HL-60 (cell line): ENCODE results near the gene INSM1.

Source experiments
- DNase-seq, 2 experiments: peaks; one replicate each; pipeline ENCODE4 v3.0.0-alpha.2; 2010 to 2020; ENCODE audit warnings: low read depth in 1 of 2, low spot score in 1 of 2
- H3K27ac ChIP-seq: fragments of 250-450 bp; sonication (Bioruptor Pico); replicated peaks from 2 replicates; pipeline ENCODE4 v1.5.1; 2020; ENCODE audit warnings: mild to moderate bottlenecking, moderate library complexity
- H3K27me3 ChIP-seq: fragments of 250-450 bp; sonication (Bioruptor Pico); 2 replicates; pipeline ENCODE4 v1.5.1; 2021; ENCODE audit warnings: mild to moderate bottlenecking, moderate library complexity; ENCODE audit not compliant: insufficient read depth, poor library complexity, severe bottlenecking
- H3K4me3 ChIP-seq: replicated peaks from 2 replicates; pipeline ENCODE4 v1.5.1; 2011; ENCODE audit warnings: mild to moderate bottlenecking, control low read depth, low read length; ENCODE audit not compliant: insufficient read depth
- GABPA ChIP-seq: IDR thresholded peaks from 2 replicates; pipeline ENCODE4 v1.6.1; 2012; ENCODE audit warnings: low read depth
- POLR2AphosphoS5 ChIP-seq: IDR thresholded peaks from 2 replicates; pipeline ENCODE4 v1.6.1; 2012; ENCODE audit warnings: low read depth
- SPI1 ChIP-seq: IDR thresholded peaks from 2 replicates; pipeline ENCODE4 v1.6.1; 2012; ENCODE audit warnings: low read depth, mild to moderate bottlenecking, borderline replicate concordance
- TF ChIP-seq, protein P1 (sequence below): IDR thresholded peaks from 2 replicates; pipeline ENCODE4 v1.6.1; 2012; ENCODE audit warnings: low read depth; ENCODE audit not compliant: insufficient replicate concordance
- TF ChIP-seq, protein P2 (sequence below): IDR thresholded peaks from one replicate; pipeline ENCODE4 v1.5.1; 2011; ENCODE audit warnings: low read length, control low read depth, inconsistent platforms; ENCODE audit not compliant: insufficient read depth

Gene INSM1

DNA sequence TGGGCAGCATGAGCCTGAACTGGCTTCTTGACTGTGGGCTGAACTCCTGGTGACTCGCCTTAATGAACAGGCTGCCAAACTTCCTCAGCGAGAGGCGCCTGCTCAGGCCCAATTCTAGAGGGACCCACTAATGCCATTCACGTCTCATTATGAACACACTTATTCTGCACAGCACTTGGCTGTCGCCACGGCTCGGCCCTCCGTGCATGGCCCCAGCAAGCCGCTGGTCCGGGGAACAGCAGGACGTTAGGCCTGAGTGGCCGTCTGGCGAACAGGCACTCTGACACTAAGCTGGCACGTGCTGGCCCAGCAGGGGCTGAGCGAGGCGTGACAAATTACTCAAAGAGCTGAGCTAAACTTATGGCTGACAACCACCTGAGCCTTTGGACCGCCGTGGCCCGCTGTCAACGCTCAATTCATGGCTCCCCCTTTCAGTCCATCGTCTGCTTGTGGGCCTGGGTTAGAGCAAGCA lies 45.9 kb downstream of the INSM1 start:
- H3K4me3 ChIP-seq = no peak overlapping the region
- H3K27ac ChIP-seq = no peak overlapping the region
- no peaks in the 10 kb centered on the region for H3K27me3 ChIP-seq
- TF ChIP-seq, protein P1, sequence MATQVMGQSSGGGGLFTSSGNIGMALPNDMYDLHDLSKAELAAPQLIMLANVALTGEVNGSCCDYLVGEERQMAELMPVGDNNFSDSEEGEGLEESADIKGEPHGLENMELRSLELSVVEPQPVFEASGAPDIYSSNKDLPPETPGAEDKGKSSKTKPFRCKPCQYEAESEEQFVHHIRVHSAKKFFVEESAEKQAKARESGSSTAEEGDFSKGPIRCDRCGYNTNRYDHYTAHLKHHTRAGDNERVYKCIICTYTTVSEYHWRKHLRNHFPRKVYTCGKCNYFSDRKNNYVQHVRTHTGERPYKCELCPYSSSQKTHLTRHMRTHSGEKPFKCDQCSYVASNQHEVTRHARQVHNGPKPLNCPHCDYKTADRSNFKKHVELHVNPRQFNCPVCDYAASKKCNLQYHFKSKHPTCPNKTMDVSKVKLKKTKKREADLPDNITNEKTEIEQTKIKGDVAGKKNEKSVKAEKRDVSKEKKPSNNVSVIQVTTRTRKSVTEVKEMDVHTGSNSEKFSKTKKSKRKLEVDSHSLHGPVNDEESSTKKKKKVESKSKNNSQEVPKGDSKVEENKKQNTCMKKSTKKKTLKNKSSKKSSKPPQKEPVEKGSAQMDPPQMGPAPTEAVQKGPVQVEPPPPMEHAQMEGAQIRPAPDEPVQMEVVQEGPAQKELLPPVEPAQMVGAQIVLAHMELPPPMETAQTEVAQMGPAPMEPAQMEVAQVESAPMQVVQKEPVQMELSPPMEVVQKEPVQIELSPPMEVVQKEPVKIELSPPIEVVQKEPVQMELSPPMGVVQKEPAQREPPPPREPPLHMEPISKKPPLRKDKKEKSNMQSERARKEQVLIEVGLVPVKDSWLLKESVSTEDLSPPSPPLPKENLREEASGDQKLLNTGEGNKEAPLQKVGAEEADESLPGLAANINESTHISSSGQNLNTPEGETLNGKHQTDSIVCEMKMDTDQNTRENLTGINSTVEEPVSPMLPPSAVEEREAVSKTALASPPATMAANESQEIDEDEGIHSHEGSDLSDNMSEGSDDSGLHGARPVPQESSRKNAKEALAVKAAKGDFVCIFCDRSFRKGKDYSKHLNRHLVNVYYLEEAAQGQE = no peak
- TF ChIP-seq GABPA = no peak
- TF ChIP-seq, protein P2, sequence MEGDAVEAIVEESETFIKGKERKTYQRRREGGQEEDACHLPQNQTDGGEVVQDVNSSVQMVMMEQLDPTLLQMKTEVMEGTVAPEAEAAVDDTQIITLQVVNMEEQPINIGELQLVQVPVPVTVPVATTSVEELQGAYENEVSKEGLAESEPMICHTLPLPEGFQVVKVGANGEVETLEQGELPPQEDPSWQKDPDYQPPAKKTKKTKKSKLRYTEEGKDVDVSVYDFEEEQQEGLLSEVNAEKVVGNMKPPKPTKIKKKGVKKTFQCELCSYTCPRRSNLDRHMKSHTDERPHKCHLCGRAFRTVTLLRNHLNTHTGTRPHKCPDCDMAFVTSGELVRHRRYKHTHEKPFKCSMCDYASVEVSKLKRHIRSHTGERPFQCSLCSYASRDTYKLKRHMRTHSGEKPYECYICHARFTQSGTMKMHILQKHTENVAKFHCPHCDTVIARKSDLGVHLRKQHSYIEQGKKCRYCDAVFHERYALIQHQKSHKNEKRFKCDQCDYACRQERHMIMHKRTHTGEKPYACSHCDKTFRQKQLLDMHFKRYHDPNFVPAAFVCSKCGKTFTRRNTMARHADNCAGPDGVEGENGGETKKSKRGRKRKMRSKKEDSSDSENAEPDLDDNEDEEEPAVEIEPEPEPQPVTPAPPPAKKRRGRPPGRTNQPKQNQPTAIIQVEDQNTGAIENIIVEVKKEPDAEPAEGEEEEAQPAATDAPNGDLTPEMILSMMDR = no peak
- TF ChIP-seq POLR2AphosphoS5 = no peak
- TF ChIP-seq SPI1 = no peak
- no peak for DNase-seq

DNA sequence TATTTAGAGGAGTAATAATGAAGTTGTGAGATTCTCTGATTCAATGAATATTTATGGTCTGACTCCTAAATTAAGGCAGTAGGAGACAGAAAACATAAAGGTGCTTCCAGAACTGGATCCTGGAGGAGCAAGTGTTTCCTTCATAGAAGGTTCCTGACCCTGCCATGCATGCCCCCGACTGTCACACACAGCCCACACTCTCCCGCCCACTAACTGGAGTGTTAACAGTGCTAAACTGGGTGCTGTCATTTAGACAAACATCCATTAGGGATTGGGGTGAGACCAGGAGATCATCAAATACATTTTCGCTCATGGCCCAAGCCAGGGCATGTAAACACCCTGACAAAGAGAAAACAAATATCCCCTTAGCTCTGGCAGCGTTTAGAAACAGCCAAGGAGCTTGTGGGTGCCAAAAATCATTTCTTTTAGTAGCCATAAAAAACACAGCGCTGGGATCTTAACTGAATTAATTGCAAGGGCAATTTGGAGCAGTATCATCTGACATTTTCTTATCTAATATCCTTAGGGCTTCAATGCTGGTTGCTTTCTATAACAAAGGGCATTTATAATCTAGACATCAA lies 46.8 kb downstream of the INSM1 start:
- Histone ChIP-seq H3K27me3 (no peaks in the 10 kb centered on the region), H3K27ac (no peak overlapping the region), H3K4me3 (no peak overlapping the region)
- no peak for DNase-seq
- TF ChIP-seq GABPA = no peak
- no peak for TF ChIP-seq SPI1
- TF ChIP-seq, protein P2 = no peak

DNA sequence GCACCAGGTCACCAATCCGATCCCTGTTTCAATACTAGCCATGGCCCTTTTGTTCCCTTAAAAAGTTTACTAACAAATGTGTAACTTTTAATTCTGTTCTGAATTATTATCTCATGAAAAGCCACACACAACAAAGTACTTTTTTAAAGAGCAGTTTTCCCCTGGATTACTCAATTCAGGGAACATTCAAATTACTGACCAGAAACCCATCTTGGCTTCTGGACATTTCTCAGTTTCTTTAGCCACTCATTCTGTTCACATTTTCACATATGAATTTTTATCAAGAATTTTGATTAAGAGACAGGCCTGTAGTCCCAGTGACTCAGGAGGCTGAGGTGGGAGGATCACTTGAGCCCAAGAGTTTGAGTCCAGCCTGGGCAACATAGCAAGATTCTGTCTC lies 47.4 kb downstream of the INSM1 start:
- DNase-seq = no peak
- TF ChIP-seq GABPA (no peak), POLR2AphosphoS5 (no peak), SPI1 (no peak)
- TF ChIP-seq, protein P2 = no peak
- TF ChIP-seq, protein P1 = no peak
- no peaks in the 10 kb centered on the region for H3K27me3 ChIP-seq
- no peak overlapping the region for H3K4me3 ChIP-seq
- H3K27ac ChIP-seq = no peak overlapping the region
